Skin epidermis (tissue), 12 donors: ENCODE results near the gene RNF14.
"Not testable (repeated sequence)": the region's sequence is repeated elsewhere in the genome, so short reads cannot be mapped to it uniquely, and the experiment has no call there.

Experiments
- H3K27ac ChIP-seq, 21 experiments: fragments of 200-600 bp; sonication (generic) in 11 of 21; one replicate each; pipeline ENCODE4 v1.5.0; 2020; ENCODE audit warnings: mild to moderate bottlenecking in 3 of 21, inconsistent platforms in 2 of 21, moderate library complexity in 2 of 21
- H3K4me3 ChIP-seq, 7 experiments: fragments of 200-600 bp; sonication (generic) in 2 of 7; one replicate each; pipeline ENCODE4 v1.5.0; 2020; ENCODE audit warnings: inconsistent platforms in 2 of 7, mild to moderate bottlenecking in 2 of 7, moderate library complexity in 1 of 7

Gene RNF14

GRCh38 chr5:142009886-142010285 is 41.0 kb downstream of the RNF14 start:
- no peak overlapping the region for H3K4me3 ChIP-seq
- H3K27ac ChIP-seq = no peak overlapping the region

DNA sequence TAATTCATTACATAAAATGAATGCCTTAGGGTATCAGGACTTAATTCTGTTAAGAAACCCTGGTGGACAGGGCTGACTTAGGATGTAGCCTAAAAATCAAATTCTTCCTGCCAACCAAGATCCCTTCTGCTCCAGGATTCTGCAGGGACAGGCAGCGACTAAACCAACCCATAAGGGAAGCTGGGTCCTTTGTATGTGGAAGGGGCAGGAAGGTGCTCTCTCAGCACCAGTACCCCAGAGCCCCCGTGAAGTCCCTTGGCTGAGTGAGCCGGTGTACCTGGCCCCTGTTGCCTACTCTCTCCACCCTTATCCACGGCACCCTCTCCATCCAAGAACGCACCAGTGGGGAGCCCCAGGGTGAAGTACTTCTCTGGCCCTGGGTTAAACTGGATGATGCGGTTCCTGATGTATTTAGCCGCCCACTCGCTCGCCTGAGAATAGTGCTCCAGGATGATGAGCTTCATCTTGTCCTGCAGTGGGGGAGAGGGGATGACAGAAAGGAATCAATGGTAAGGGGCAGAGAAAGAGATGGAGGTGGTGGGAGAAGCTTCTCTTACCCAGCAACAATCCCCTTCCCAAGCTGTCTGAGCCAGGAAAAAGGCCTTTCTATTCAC is 42.8 kb downstream of the RNF14 start:
- Histone ChIP-seq H3K4me3 (peak overlapping the region in 2 of 7 experiments; percentile 64 to 77), H3K27ac (peak overlapping the region in 7 of 21 experiments; percentile 34 to 97 (median 91))

- Histone ChIP-seq H3K4me3 (peak overlapping the region; percentile 60 to 77 (median 66)), H3K27ac (peak overlapping the region; percentile 70 to 97 (median 90))
Observed at GRCh38 chr5:142012186-142012785, 43.4 kb downstream of the RNF14 start.

- Histone ChIP-seq H3K4me3 (peak within 1 kb of the TSS; percentile 60 to 77 (median 66)), H3K27ac (peak within 1 kb of the TSS; percentile 77 to 97 (median 90))
Observed at GRCh38 chr5:142012792-142013388, 44.0 kb downstream of the RNF14 start, which contains the start of gene GNPDA1. Gene GNPDA1 (minus strand): TSS chr5:142013027. CDS start chr5:142012035, 992 bp downstream.

DNA sequence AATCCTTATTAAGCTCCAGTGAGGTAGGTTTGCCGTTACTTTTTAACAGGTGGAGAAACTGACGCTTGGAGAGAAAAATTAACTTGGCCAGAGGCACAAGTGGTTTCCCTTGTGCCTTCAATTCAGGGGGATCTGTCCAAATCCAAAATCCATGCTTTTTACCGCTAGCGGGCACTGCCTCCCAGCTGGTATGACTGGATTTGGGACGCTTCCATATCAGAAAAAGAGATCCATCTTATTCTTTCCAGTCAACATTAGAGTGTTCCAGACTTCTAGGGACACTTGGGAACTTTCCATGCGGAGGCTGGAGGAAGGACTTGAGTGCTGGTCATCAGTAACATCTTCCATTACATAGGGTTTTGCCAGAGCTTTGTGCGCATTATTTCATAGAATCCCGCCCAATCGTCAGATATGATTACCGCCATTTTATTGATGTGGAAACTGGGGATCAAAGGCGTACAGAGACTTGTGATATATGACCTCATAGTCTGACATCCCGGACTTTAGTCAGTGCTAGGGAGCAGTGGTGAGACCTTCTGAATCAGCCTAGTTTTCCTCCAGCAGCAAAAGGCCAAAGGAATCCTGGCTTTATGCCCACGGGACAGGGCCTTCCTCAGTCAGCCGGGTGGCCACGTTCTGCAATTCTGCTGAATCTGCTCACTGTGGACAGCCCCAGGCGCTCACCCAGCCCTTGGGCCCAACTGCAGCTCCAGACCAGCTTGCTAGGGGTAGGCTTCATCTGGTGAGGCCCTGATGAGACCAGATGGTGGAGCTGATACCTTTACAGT is 45.0 kb downstream of the RNF14 start:
- Histone ChIP-seq H3K4me3 (no peak overlapping the region), H3K27ac (peak overlapping the region in 15 of 21 experiments; percentile 7 to 97 (median 91))

DNA sequence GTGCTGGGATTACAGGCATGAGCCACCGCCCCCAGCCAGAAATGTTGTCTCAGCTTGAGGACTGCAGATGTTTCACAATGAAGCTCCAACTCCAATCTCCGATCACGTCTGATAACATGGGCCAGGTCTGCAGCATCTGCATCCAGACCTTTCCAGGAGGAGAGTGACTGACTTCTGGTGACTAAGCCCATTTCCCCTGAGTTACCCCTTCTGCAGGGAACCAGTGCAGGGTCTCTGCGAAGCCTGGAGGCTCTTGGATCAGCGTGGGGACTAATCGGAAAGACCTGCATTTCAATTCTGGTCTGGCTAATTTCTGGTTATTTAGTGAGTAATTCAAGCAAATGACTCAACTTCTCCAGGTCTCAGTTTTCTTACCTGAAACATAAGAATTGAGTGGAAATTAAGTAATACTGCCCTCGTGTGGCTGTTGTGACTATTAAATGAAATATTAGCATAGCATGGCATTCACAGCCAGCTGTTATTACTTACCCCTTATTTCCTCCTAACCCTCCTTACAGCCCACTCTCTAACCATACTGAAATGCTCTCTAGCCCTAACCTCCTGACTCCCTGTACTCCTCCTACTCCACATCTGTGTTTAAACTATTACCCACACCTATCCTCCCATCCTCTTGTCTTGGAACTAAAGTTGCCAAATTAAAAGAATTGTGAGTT is 46.1 kb downstream of the RNF14 start:
- Histone ChIP-seq H3K4me3 (no peak overlapping the region), H3K27ac (peak overlapping the region in 15 of 21 experiments; percentile 10 to 90 (median 56))

DNA sequence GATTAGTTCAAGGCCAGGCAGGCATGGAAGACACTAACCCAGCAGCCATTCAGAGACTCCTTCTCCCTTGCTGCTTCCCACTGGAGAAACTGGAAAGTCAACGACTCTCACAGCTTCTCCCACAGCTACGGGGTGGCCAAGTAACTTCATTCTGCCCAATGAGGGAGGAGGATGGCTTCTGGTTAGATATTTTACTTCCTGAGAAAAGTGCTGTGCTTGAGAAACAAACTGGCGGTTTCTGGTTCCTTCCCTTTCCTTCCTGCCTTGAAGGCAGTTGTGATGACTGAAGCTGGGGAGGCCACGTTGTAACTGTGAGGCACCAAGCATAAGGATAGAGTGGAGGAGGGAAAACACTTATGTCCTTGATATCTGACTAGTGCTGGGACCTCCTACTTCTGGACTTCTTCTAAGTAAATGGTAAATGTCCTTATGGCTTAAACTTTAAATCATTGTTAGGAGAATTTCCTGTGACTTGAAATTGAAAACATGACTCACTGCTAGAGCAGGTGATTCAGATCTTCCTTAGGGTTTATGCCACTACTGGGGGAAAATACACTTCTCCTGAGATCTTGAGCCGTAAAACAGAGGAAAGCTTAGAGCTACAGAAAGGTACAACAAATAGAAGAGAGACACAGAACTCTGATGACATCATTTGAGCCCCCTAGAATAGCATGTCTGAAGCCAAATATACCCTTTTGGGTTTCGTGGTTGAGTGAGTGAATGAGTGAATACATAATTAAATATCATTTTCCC is 47.1 kb downstream of the RNF14 start:
- peak overlapping the region in 18 of 21 experiments; percentile 2 to 90 (median 52) for H3K27ac ChIP-seq
- H3K4me3 ChIP-seq = no peak overlapping the region

- peak overlapping the region in 14 of 21 experiments; percentile 26 to 90 (median 64) for H3K27ac ChIP-seq
- H3K4me3 ChIP-seq = no peak overlapping the region
Observed at GRCh38 chr5:142016556-142016955, 47.7 kb downstream of the RNF14 start.

GRCh38 chr5:142017832-142018427 is 49.0 kb downstream of the RNF14 start:
- no peak overlapping the region for H3K27ac ChIP-seq
- no peak overlapping the region for H3K4me3 ChIP-seq

- H3K4me3 ChIP-seq = no peak overlapping the region
Observed at GRCh38 chr5:142020122-142020659, 51.3 kb downstream of the RNF14 start.

DNA sequence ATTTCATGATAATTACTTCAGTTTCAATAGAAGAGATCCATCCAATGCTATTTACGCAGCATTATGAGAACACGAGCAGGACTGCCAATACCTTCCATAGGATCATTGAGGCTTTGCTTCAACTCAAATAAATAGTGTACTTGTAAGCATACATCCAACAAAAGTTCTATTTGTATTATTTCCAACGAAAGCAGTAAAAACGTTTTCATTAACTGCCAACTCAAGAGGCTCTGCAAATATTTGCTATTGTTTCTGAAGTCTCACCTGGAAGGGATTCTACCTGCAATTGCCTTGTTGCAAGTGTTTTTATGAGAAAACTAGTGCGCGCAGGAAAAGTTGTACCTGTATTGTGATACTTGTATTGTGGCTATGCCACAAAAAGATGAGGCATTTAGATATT is 54.9 kb downstream of the RNF14 start:
- no peak overlapping the region for H3K27ac ChIP-seq

More at GRCh38 chr5:142020122-142020659, 51.3 kb downstream of the RNF14 start:
- no peak overlapping the region for H3K27ac ChIP-seq

DNA sequence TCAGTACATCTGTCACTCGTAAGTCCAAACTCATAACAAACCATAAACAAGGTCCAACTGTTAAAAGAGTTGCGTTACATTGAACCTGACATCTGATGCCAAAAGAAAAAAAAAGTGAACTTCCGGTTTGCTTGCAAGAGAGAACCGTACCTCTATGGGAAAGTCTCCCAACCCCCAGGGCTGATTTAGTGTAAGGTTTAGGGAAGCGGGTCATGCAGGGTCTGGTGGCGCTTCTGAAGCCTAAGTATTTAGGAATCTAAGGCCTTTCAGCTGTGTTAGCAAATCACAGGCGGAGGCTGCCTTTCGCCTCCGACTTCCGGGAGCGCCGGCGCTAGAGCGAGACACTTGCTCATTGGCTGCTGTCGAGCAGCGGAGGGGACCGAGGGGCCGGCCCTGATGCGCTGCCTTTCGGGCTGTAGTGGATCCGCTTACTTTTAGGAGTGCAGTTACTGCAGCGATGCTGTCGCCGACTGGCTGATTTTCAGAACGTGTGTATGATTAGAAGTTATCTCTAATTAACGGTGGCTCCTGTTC is 55.9 kb downstream of the RNF14 start:
- H3K27ac ChIP-seq = peak overlapping the region in 20 of 21 experiments; percentile 44 to 90 (median 80)
- peak overlapping the region; percentile 15 to 48 (median 25) for H3K4me3 ChIP-seq

More for the DNA sequence above, 54.9 kb downstream of the RNF14 start:
- no peak overlapping the region for H3K4me3 ChIP-seq

DNA sequence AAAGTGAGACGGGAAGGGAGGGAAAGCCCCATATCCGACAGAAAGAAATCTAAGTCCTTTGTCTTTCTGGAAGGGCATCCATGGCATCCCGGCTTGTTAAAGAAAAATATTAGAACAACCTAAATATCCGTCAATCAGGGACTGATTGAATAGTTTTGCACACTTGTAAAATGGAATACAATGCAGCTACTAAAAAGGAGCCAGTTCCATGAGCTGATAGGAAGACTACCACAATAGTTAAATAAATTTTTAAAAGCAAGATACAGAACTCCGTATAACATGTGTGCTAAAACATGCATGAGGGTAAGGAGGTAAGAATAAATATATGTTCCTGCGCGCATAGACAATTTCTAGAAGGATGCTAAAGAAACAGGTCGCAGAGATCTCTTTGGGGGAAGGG is 56.7 kb downstream of the RNF14 start:
- Histone ChIP-seq H3K4me3 (no peak overlapping the region), H3K27ac (peak overlapping the region in 7 of 21 experiments; percentile 60 to 90 (median 86))

DNA sequence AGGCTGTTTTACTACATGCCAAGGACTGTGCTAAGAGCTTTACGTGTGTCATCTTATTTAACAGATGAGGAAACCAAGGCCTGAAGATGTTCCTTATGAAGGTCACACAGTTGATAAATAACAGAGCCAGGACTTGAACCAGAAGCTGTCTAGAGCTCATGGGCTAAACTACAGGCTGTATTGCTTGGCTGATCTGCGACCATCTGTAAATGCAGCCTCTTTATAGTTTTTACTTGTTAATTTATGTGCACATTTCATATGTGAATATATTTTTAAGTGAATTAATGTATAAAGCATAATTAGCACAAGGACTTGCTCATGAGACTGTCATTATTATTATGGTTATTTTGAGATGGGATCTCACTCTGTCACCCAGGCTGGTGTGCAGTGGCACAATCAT is 63.2 kb downstream of the RNF14 start:
- no peak overlapping the region for H3K27ac ChIP-seq
- H3K4me3 ChIP-seq = no peak overlapping the region

DNA sequence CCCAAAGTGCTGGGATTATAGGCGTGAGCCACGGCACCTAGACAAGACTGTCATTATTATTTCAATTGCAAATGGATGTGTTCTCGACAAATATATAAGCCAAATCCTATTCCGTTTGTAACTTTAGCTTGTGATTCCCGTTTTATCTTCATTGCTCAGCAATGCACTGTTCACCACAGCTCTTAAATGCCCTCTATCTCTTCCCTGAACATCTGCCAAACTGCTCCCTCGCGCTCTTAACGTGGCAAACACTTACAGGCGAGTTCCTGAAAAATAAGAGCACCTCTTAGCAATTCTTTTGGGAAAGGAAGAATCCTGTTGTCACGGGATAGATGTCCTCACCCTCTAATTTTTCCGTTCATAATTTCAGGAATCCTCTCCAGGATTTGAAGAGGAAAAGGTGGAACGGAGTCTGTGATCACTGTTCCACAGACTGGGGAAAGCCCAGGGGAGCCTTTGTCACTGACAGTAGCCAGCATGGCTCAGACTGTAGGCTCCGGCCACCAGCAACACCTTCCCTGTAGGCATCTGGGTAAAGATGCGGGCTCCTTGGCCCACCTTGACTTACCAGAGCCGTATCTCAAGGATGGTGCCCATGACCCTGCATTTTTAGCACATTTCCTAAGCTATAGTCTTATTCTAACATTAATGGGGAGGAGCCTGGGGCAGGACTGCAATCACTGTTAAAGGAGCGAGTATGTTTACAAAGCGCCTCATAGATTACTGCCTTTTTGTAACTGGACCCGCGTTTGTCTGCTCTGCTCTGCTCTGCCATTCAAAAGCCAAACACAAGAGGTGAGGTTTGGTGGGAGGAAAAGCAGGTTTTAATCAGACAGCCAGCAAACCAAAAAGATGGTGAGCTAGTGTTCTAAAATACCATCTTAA is 64.1 kb downstream of the RNF14 start:
- Histone ChIP-seq H3K4me3 (no peak overlapping the region), H3K27ac (no peak overlapping the region)

DNA sequence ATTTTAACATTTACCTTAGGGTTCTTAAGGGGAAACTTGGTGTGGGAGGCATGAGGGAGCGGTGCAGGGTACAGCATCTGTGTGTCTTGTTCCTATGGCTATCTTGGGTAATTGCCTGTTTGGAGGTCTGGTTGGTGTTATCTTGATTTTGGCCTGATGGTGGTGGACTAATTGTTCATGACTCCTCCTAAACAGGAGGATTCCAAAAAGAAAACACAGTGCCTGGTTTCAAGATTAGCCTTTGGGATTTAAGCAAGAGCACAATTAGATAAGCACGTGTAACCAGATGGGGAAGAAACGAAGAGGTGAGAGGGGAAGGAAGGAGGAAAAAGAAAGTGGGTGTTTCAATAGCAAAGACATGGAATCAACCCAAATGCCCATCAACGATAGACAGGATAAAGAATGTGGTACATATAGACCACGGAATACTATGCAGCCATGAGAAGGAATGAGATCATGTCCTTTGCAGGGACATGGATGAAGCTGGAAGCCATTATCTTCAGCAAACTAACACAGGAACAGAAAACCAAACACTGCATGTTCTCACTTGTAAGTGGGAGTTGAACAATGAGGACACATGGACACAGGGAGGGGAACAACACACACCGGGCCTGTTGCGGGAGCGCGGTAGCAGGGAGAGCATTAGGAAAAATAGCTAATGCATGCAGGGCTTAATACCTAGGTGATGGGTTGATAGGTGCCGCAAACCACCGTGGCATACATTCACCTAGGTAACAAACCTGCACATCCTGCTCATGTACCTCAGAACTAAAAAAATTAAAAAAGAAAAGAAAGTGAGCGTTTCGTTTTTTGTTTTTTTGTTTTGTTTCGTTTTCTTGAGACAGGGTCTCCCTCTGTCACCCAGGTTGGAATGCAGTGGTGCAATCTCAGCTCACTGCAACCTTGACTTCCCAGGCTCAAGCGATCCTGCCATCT is 65.0 kb downstream of the RNF14 start:
- H3K27ac ChIP-seq, H3K4me3 ChIP-seq: not testable (repeated sequence)
